Mammary epithelial cell (primary cell): ENCODE results near the gene ALOX5.
"Not testable (repeated sequence)": the region's sequence is repeated elsewhere in the genome, so short reads cannot be mapped to it uniquely, and the experiment has no call there.

Experiments
- CTCF ChIP-seq, 2 donors: IDR thresholded peaks in 1 of 2; conservative IDR thresholded peaks in 1 of 2; 2 replicates each; pipeline ENCODE4 v1.5.1; 2011 to 2012; ENCODE audit warnings: inconsistent platforms in 2 of 2, low read length in 2 of 2, mild to moderate bottlenecking in 2 of 2, control low read depth in 1 of 2, low read depth in 1 of 2; ENCODE audit not compliant: insufficient read depth in 1 of 2; ENCODE audit errors: extremely low read depth in 1 of 2
- EZH2 ChIP-seq: IDR thresholded peaks from 2 replicates; pipeline ENCODE4 v1.6.1; 2012; ENCODE audit warnings: low read length, inconsistent platforms, borderline replicate concordance

- TF ChIP-seq CTCF (conservative IDR thresholded peaks at IDR 0.05 in 1 of 2, IDR thresholded peaks at IDR 0.05 in 1 of 2; ENCODE audit: extremely low read depth in 1 of 2, insufficient read depth in 1 of 2, low read depth in 1 of 2, low read length in 2 of 2); EZH2: not testable (repeated sequence)
Observed at GRCh38 chr10:45347464-45347863, 26.6 kb upstream of the ALOX5 start.
